HL-60 (cell line): Measurements from ENCODE around the gene ZACN.

ENCODE experiments used
- DNase-seq, 2 experiments: peaks; one replicate each; pipeline ENCODE4 v3.0.0-alpha.2; 2010 to 2020; ENCODE audit warnings: low read depth in 1 of 2, low spot score in 1 of 2
- H3K27ac ChIP-seq: fragments of 250-450 bp; sonication (Bioruptor Pico); replicated peaks from 2 replicates; pipeline ENCODE4 v1.5.1; 2020; ENCODE audit warnings: mild to moderate bottlenecking, moderate library complexity
- H3K27me3 ChIP-seq: fragments of 250-450 bp; sonication (Bioruptor Pico); 2 replicates; pipeline ENCODE4 v1.5.1; 2021; ENCODE audit warnings: mild to moderate bottlenecking, moderate library complexity; ENCODE audit not compliant: insufficient read depth, poor library complexity, severe bottlenecking
- H3K4me3 ChIP-seq: replicated peaks from 2 replicates; pipeline ENCODE4 v1.5.1; 2011; ENCODE audit warnings: mild to moderate bottlenecking, control low read depth, low read length; ENCODE audit not compliant: insufficient read depth
- CTCF ChIP-seq: IDR thresholded peaks from one replicate; pipeline ENCODE4 v1.5.1; 2011; ENCODE audit warnings: low read length, control low read depth, inconsistent platforms; ENCODE audit not compliant: insufficient read depth
- GABPA ChIP-seq: IDR thresholded peaks from 2 replicates; pipeline ENCODE4 v1.6.1; 2012; ENCODE audit warnings: low read depth
- POLR2AphosphoS5 ChIP-seq: IDR thresholded peaks from 2 replicates; pipeline ENCODE4 v1.6.1; 2012; ENCODE audit warnings: low read depth
- SPI1 ChIP-seq: IDR thresholded peaks from 2 replicates; pipeline ENCODE4 v1.6.1; 2012; ENCODE audit warnings: low read depth, mild to moderate bottlenecking, borderline replicate concordance
- TF ChIP-seq, protein P1 (sequence below): IDR thresholded peaks from 2 replicates; pipeline ENCODE4 v1.6.1; 2012; ENCODE audit warnings: low read depth; ENCODE audit not compliant: insufficient replicate concordance

ZACN gene

GRCh38 chr17:76123191-76123499, 44.2 kb downstream of the ZACN start:
- H3K27me3 ChIP-seq: no peaks in the 10 kb centered on the region
- no peak for DNase-seq
- H3K27ac ChIP-seq: no peak overlapping the region
- TF ChIP-seq SPI1: no peak
- H3K4me3 ChIP-seq: no peak overlapping the region

- DNase-seq: no peak
- TF ChIP-seq, protein P1, sequence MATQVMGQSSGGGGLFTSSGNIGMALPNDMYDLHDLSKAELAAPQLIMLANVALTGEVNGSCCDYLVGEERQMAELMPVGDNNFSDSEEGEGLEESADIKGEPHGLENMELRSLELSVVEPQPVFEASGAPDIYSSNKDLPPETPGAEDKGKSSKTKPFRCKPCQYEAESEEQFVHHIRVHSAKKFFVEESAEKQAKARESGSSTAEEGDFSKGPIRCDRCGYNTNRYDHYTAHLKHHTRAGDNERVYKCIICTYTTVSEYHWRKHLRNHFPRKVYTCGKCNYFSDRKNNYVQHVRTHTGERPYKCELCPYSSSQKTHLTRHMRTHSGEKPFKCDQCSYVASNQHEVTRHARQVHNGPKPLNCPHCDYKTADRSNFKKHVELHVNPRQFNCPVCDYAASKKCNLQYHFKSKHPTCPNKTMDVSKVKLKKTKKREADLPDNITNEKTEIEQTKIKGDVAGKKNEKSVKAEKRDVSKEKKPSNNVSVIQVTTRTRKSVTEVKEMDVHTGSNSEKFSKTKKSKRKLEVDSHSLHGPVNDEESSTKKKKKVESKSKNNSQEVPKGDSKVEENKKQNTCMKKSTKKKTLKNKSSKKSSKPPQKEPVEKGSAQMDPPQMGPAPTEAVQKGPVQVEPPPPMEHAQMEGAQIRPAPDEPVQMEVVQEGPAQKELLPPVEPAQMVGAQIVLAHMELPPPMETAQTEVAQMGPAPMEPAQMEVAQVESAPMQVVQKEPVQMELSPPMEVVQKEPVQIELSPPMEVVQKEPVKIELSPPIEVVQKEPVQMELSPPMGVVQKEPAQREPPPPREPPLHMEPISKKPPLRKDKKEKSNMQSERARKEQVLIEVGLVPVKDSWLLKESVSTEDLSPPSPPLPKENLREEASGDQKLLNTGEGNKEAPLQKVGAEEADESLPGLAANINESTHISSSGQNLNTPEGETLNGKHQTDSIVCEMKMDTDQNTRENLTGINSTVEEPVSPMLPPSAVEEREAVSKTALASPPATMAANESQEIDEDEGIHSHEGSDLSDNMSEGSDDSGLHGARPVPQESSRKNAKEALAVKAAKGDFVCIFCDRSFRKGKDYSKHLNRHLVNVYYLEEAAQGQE: no peak
- TF ChIP-seq GABPA: no peak
- no peak for TF ChIP-seq CTCF
- TF ChIP-seq SPI1: no peak
- H3K4me3 ChIP-seq: no peak overlapping the region
- no peak overlapping the region for H3K27ac ChIP-seq
- H3K27me3 ChIP-seq: no peaks in the 10 kb centered on the region
Observed at GRCh38 chr17:76123749-76124581, 45.0 kb downstream of the ZACN start.

- no peak for DNase-seq
- no peak for TF ChIP-seq CTCF
- no peak for TF ChIP-seq POLR2AphosphoS5
- Histone ChIP-seq H3K27ac (no peak overlapping the region), H3K27me3 (no peaks in the 10 kb centered on the region), H3K4me3 (no peak overlapping the region)
Observed at GRCh38 chr17:76124582-76125390, 45.8 kb downstream of the ZACN start.

DNA sequence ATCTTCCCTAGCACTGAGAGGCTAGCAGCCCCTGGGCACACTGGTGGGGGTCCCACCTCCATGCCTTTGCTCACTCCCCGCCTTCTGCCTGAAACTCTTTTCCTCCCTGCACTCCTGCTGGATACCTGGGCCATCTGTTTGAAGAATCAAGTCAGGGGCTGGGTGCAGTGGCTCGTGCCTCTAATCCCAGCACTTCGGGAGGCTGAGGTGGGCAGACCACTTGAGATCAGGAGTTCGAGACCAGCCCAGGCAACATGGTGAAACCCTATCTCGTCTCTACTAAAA, 46.4 kb downstream of the ZACN start:
- no peak for TF ChIP-seq CTCF
- no peak for TF ChIP-seq SPI1
- TF ChIP-seq POLR2AphosphoS5: no peak
- TF ChIP-seq GABPA: no peak
- TF ChIP-seq, protein P1: no peak
- no peak overlapping the region for H3K4me3 ChIP-seq
- DNase-seq: no peak
- H3K27me3 ChIP-seq: no peaks in the 10 kb centered on the region
- H3K27ac ChIP-seq: no peak overlapping the region
